GM19025 (cell line): ENCODE results near the gene GLP2R.
"Not testable (repeated sequence)": the region's sequence is repeated elsewhere in the genome, so short reads cannot be mapped to it uniquely, and the experiment has no call there.

Experiments used
- ATAC-seq: cut with Tn5 transposase; IDR thresholded peaks from one replicate; pipeline ENCODE4 v1.9.1; 2021; ENCODE audit warnings: mild to moderate bottlenecking, low read depth, moderate library complexity; ENCODE audit not compliant: unreplicated experiment

Gene GLP2R, protein sequence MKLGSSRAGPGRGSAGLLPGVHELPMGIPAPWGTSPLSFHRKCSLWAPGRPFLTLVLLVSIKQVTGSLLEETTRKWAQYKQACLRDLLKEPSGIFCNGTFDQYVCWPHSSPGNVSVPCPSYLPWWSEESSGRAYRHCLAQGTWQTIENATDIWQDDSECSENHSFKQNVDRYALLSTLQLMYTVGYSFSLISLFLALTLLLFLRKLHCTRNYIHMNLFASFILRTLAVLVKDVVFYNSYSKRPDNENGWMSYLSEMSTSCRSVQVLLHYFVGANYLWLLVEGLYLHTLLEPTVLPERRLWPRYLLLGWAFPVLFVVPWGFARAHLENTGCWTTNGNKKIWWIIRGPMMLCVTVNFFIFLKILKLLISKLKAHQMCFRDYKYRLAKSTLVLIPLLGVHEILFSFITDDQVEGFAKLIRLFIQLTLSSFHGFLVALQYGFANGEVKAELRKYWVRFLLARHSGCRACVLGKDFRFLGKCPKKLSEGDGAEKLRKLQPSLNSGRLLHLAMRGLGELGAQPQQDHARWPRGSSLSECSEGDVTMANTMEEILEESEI

GRCh38 chr17:9825641-9826150, at the start of gene GLP2R:
Gene GLP2R, plus strand, starts transcription at chr17:9825924. Its CDS starts 140 bp downstream, at chr17:9826064.
- ATAC-seq, result no peak

- ATAC-seq, result no peak
These were observed 48.8 kb upstream of the GLP2R start for GRCh38 chr17:9776911-9777310.

DNA sequence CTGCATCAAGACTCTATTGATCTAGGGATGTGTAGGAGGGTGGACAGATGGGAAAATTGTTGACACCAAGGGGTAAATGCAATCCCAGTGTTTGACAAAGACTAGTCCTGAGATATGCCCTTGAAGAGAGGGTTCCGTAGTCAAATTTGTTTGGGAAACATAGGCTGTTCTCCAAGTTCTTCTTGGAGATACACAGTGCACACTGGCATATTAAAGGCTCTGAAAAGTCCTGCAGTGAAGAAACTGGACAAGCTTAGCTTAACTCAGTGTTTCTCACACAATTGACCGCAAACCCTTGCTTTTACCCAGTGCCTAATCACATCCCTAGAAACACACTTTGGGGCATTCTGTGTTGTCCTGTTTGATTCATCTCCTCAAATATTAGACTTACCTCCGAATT, 45.2 kb upstream of the GLP2R start:
- ATAC-seq, result no peak

- no peak for ATAC-seq
These were observed 42.7 kb upstream of the GLP2R start for GRCh38 chr17:9783050-9783449.

- ATAC-seq, result not testable (repeated sequence)
These were observed 42.3 kb upstream of the GLP2R start for GRCh38 chr17:9783465-9783864.

DNA sequence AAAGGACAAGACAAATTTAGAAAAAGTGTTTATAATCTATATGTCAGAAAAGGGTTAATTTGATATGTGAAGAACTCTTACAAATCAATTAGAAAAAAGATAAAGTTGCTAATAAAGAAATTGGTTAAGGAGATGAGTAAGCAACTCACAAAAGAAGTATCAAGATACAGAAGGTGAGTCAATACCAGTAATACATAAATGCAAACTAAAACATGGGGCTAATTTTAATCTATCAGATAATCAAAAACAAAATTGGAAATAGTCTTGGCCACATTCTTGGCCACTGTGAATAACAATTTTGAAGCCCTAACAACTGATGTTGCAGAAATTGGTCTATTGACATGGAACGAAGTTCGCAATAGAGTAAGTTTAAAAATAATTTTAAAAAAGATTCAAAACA, 41.2 kb upstream of the GLP2R start:
- no peak for ATAC-seq

GRCh38 chr17:9788601-9789000, 37.1 kb upstream of the GLP2R start:
- no peak for ATAC-seq

GRCh38 chr17:9790316-9790715, 35.4 kb upstream of the GLP2R start:
- ATAC-seq, result no peak

GRCh38 chr17:9790889-9791876, 34.5 kb upstream of the GLP2R start, which contains the start of gene DHRS7C:
Gene DHRS7C, minus strand, starts transcription at chr17:9791592. Its CDS starts 308 bp downstream, at chr17:9791284.
- no peak for ATAC-seq

DNA sequence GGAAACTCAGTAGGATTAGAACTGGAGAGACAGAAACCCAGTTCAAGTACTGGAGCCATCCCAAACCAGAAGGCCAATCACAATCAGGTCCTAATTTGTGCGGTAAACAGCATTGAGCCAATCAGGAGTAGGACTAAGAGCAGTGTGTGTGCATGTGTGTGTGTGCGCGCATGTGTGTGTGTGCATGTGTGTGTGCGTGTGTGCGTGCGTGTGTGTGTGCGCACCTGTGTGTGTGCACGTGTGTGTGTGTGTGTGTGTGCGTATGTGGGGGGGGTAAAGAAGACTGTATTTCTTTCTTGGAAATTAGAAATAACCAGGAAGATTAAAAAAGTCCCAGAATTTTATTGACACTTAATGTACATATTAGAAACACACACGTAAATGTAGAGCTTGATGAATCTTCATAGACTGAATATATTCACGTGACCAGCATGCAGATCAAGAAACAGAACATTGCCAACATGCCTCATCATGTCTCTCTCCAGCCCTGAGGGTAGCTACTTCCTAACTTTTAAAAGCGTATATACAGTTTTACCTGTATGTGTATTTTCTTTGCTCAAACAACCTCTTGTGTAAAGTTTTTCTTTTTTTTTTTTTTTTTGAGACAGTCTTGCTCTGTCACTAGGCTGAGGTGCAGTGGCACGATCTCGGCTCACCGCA, 33.4 kb upstream of the GLP2R start:
- no peak for ATAC-seq

DNA sequence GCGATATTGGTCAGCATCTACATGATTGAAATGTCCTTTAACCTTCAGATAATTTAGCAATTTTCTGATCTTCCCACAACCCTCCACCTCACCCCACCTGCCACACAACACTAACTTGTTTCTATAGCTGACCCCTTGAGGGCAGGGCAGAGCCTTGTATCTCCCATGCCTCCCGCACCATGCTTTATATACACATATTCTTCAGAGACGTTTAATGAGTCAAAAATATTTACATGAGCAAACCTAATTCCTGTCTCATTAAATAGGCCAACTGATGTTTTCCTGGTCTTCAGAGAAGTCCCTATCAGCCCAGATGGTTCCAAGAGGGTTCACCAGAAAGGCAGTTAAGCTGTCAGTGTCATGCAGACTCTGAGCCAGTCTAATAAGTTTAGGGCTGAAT, 27.7 kb upstream of the GLP2R start:
- no peak for ATAC-seq

GRCh38 chr17:9798724-9799123, 27.0 kb upstream of the GLP2R start:
- ATAC-seq, result no peak

- no peak for ATAC-seq
These were observed 24.2 kb upstream of the GLP2R start for GRCh38 chr17:9801505-9801904.

- ATAC-seq, result no peak
These were observed 23.4 kb upstream of the GLP2R start for GRCh38 chr17:9802294-9802693.

- ATAC-seq, result no peak
These were observed 23.0 kb upstream of the GLP2R start for GRCh38 chr17:9802697-9803096.

DNA sequence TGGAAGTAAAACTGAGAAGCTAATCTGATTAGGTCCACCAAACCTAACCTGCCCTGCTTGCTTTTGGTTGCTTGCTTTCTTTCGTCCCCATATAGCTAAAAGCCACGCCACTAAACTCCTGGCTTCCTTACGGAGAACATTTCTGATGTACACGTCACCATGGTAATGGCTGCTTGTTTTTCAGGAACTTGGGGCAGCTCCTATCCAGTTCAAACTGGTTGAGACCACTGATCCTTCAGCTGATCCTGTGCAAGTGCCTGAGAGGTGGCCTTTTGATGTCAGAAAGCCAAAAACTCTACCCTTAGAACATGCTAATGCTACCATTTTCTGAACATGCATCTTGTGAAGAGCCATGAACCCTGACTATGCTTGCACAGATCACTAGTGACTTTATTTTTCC, 20.0 kb upstream of the GLP2R start:
- no peak for ATAC-seq

GRCh38 chr17:9806699-9807098, 19.0 kb upstream of the GLP2R start:
- no peak for ATAC-seq

GRCh38 chr17:9809409-9809808, 16.3 kb upstream of the GLP2R start:
- ATAC-seq, result no peak

DNA sequence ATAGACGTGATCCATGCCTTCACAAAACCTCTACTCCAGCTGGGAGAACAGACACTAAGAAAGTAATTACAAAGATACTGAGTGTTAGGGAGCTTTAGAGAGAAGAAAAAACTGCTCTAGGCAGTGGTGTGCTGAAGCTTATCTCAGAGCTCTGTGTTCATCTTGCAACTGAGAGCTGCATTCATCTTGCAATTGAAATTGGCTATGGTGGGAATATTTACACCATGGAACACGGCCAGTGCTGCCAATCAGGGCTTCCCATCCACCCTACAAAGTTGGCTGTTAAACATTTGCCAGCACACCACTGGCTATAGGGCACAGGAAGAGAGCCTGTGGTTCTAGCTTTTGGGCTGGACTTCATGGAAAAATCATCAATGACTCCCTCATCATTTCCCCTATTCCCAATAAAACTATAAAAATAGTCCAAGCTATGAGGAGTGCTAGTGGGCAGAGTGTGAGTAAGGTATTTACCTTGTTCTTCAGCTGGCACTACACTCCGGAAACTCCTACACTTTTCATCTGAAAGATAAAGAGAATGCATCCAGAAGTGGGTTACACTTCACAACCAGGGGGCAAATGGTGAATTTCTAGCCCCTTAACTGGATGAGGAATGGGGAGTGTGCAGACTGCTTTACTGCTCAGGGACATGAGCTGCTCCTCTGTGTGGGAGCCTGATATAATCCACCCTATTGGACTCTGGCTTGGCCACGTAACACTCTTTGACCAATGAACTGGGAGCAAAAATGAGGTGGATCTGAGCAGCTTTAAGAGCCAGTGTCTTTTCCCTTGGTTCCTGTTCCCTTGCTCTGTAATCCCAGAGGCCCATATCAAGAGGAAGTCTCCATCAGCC, 15.4 kb upstream of the GLP2R start:
- ATAC-seq, result no peak
